ENCODE results near the gene BMPER.

BMPER gene

GRCh38 chr7:33922820-33923219, 17.5 kb downstream of the BMPER start:
- ChIA-PET POLR2A (interaction anchor here (0.6 kb wide), 1 partner anchor 668 kb away, joined by 5 read pairs; no protein-coding TSS in a partner anchor), CTCF (interaction anchor here (4.8 kb wide), 1 partner anchor 9 kb away, joined by 34 read pairs; no protein-coding TSS in a partner anchor)
- Histone ChIP-seq H3K9me3 (ENCODE audit: control insufficient read depth, insufficient read depth, low read depth, low read length) (no peaks in the 10 kb centered on the region), H3K27ac (ENCODE audit: extremely low read depth, low read depth, low read length) (no peak overlapping the region), H3K4me3 (ENCODE audit: low read depth, low read length) (no peak overlapping the region), H3K4me1 (ENCODE audit: control insufficient read depth, insufficient read depth, low read length) (no peaks in the 10 kb centered on the region; the same call in 1 of the 2 replicates), H3K36me3 (ENCODE audit: control insufficient read depth in 2 of 2, insufficient read depth in 1 of 2, low read length in 2 of 2) (no peaks in the 10 kb centered on the region)
- TF ChIP-seq ZNF394 (tag by site-specific recombination; IDR thresholded peaks at IDR 0.05; ENCODE audit: borderline replicate concordance) = no peak
- no peak for TF ChIP-seq ZNF292 (tag by site-specific recombination; IDR thresholded peaks at IDR 0.05; ENCODE audit: borderline replicate concordance, low read depth)

DNA sequence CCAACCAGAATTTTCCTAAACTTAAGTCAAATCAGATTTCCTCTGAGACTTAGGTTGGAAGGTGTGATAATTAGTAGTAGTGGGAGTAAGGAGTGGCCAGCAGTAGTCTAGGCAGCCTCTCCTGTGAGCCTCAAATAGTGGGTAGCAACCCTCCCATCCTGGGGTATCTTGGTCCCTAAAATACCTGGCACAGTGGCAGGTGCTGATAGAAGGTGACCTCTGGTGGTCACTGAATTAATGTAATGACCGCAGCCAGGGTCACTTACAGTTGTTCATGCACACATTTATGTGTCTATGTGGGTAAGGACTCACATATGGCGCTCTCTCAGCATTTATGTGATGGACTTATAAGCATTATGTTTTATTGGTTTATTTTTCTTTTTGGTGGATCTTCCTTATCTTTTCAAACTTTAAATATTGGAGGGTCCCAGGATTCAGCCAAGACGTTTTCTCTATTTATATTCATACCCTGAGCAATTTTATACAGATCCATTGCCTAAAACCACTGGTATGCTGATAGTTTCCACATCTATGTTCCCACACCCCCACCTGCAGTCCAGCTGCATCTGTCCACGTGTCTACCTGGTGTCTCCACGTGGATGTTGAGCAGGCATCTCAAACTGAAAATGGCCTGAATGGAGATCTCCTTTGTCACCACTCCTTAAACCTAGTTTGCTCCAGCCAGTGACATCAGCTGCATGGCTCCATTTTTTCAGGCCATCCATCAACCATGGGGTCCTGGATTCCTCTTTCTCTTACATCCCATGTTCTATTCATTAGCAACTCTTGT, 18.3 kb downstream of the BMPER start:
- no peaks in the 10 kb centered on the region for H3K9me3 ChIP-seq (ENCODE audit: control insufficient read depth, insufficient read depth, low read depth, low read length)
- no peaks in the 10 kb centered on the region for H3K36me3 ChIP-seq (ENCODE audit: control insufficient read depth in 2 of 2, insufficient read depth in 1 of 2, low read length in 2 of 2)
- H3K27ac ChIP-seq (ENCODE audit: extremely low read depth, low read depth, low read length) = no peak overlapping the region
- CTCF ChIA-PET = interaction anchor here (4.8 kb wide), 1 partner anchor 8 kb away, joined by 34 read pairs; no protein-coding TSS in a partner anchor
- no peaks in the 10 kb centered on the region; the same call in 1 of the 2 replicates for H3K4me1 ChIP-seq (ENCODE audit: control insufficient read depth, insufficient read depth, low read length)
- TF ChIP-seq ZNF423 (tag by site-specific recombination; IDR thresholded peaks at IDR 0.05) (no peak), ZNF621 (tag by site-specific recombination; IDR thresholded peaks at IDR 0.05) (no peak), ZNF174 (tag by site-specific recombination; IDR thresholded peaks at IDR 0.05) (no peak), ZNF658 (tag by site-specific recombination; IDR thresholded peaks at IDR 0.05) (no peak), EGR2 (tag by site-specific recombination; IDR thresholded peaks at IDR 0.05; ENCODE audit: low read depth) (no peak), BCL11A (tag by site-specific recombination; IDR thresholded peaks at IDR 0.05; ENCODE audit: low read depth) (no peak), ZBTB7A (tag by site-specific recombination; IDR thresholded peaks at IDR 0.05; ENCODE audit: low read depth) (no peak), ZNF302 (tag by site-specific recombination; IDR thresholded peaks at IDR 0.05; ENCODE audit: low read depth) (no peak), ZNF837 (tag by site-specific recombination; IDR thresholded peaks at IDR 0.05) (no peak), ZNF501 (tag by site-specific recombination; IDR thresholded peaks at IDR 0.05) (no peak)
- TF ChIP-seq, protein P1, sequence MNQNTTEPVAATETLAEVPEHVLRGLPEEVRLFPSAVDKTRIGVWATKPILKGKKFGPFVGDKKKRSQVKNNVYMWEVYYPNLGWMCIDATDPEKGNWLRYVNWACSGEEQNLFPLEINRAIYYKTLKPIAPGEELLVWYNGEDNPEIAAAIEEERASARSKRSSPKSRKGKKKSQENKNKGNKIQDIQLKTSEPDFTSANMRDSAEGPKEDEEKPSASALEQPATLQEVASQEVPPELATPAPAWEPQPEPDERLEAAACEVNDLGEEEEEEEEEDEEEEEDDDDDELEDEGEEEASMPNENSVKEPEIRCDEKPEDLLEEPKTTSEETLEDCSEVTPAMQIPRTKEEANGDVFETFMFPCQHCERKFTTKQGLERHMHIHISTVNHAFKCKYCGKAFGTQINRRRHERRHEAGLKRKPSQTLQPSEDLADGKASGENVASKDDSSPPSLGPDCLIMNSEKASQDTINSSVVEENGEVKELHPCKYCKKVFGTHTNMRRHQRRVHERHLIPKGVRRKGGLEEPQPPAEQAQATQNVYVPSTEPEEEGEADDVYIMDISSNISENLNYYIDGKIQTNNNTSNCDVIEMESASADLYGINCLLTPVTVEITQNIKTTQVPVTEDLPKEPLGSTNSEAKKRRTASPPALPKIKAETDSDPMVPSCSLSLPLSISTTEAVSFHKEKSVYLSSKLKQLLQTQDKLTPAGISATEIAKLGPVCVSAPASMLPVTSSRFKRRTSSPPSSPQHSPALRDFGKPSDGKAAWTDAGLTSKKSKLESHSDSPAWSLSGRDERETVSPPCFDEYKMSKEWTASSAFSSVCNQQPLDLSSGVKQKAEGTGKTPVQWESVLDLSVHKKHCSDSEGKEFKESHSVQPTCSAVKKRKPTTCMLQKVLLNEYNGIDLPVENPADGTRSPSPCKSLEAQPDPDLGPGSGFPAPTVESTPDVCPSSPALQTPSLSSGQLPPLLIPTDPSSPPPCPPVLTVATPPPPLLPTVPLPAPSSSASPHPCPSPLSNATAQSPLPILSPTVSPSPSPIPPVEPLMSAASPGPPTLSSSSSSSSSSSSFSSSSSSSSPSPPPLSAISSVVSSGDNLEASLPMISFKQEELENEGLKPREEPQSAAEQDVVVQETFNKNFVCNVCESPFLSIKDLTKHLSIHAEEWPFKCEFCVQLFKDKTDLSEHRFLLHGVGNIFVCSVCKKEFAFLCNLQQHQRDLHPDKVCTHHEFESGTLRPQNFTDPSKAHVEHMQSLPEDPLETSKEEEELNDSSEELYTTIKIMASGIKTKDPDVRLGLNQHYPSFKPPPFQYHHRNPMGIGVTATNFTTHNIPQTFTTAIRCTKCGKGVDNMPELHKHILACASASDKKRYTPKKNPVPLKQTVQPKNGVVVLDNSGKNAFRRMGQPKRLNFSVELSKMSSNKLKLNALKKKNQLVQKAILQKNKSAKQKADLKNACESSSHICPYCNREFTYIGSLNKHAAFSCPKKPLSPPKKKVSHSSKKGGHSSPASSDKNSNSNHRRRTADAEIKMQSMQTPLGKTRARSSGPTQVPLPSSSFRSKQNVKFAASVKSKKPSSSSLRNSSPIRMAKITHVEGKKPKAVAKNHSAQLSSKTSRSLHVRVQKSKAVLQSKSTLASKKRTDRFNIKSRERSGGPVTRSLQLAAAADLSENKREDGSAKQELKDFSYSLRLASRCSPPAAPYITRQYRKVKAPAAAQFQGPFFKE (tag by site-specific recombination; IDR thresholded peaks at IDR 0.05; ENCODE audit: borderline replicate concordance) = no peak
- no peak overlapping the region for H3K4me3 ChIP-seq (ENCODE audit: low read depth, low read length)
- POLR2A ChIA-PET = no interaction called here

DNA sequence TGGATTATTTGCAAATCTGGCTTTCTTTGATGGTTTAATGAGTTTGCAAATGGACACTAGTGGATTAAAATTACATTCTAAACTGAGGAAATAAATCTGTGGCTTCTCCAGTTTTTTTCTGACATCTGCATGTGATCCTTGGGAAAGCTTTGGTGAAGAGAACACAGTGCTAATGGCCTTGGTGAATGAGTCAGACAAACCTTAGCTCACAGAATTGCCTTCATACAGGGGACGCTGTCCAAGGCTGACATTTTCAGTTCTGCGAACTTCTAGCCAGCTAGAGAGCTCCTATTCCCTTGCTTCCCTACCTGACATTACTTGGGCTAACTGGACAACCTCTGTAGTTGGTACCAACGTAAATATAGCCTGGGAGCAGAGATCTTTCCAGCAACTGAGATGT, 21.2 kb downstream of the BMPER start:
- no peaks in the 10 kb centered on the region for H3K9me3 ChIP-seq (ENCODE audit: control insufficient read depth, insufficient read depth, low read depth, low read length)
- H3K27ac ChIP-seq (ENCODE audit: extremely low read depth, low read depth, low read length) = no peak overlapping the region
- H3K4me1 ChIP-seq (ENCODE audit: control insufficient read depth, insufficient read depth, low read length) = no peaks in the 10 kb centered on the region; the same call in 1 of the 2 replicates
- H3K4me3 ChIP-seq (ENCODE audit: low read depth, low read length) = no peak overlapping the region
- no peaks in the 10 kb centered on the region for H3K36me3 ChIP-seq (ENCODE audit: control insufficient read depth in 2 of 2, insufficient read depth in 1 of 2, low read length in 2 of 2)
- ChIA-PET CTCF (interaction anchor here (1.2 kb wide), 1 partner anchor 17 kb away, joined by 4 read pairs; no protein-coding TSS in a partner anchor), POLR2A (no interaction called here)
- TF ChIP-seq ZNF311 (tag by site-specific recombination; IDR thresholded peaks at IDR 0.05; ENCODE audit: borderline replicate concordance) (no peak), SP2 (tag by site-specific recombination; IDR thresholded peaks at IDR 0.05) (no peak)
- TF ChIP-seq, protein P2, sequence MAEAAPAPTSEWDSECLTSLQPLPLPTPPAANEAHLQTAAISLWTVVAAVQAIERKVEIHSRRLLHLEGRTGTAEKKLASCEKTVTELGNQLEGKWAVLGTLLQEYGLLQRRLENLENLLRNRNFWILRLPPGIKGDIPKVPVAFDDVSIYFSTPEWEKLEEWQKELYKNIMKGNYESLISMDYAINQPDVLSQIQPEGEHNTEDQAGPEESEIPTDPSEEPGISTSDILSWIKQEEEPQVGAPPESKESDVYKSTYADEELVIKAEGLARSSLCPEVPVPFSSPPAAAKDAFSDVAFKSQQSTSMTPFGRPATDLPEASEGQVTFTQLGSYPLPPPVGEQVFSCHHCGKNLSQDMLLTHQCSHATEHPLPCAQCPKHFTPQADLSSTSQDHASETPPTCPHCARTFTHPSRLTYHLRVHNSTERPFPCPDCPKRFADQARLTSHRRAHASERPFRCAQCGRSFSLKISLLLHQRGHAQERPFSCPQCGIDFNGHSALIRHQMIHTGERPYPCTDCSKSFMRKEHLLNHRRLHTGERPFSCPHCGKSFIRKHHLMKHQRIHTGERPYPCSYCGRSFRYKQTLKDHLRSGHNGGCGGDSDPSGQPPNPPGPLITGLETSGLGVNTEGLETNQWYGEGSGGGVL (tag by site-specific recombination; IDR thresholded peaks at IDR 0.05) = no peak
- TF ChIP-seq, protein P3, sequence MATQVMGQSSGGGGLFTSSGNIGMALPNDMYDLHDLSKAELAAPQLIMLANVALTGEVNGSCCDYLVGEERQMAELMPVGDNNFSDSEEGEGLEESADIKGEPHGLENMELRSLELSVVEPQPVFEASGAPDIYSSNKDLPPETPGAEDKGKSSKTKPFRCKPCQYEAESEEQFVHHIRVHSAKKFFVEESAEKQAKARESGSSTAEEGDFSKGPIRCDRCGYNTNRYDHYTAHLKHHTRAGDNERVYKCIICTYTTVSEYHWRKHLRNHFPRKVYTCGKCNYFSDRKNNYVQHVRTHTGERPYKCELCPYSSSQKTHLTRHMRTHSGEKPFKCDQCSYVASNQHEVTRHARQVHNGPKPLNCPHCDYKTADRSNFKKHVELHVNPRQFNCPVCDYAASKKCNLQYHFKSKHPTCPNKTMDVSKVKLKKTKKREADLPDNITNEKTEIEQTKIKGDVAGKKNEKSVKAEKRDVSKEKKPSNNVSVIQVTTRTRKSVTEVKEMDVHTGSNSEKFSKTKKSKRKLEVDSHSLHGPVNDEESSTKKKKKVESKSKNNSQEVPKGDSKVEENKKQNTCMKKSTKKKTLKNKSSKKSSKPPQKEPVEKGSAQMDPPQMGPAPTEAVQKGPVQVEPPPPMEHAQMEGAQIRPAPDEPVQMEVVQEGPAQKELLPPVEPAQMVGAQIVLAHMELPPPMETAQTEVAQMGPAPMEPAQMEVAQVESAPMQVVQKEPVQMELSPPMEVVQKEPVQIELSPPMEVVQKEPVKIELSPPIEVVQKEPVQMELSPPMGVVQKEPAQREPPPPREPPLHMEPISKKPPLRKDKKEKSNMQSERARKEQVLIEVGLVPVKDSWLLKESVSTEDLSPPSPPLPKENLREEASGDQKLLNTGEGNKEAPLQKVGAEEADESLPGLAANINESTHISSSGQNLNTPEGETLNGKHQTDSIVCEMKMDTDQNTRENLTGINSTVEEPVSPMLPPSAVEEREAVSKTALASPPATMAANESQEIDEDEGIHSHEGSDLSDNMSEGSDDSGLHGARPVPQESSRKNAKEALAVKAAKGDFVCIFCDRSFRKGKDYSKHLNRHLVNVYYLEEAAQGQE (tag by site-specific recombination; IDR thresholded peaks at IDR 0.05) = peak; percentile 45; the same call in 1 of the 2 replicates
